Mucosa of rectum (tissue), 2 donors: ENCODE data around the gene EMC10.
"Not testable (repeated sequence)": the region's sequence is repeated elsewhere in the genome, so short reads cannot be mapped to it uniquely, and the experiment has no call there.

Source experiments
- H3K27ac ChIP-seq, 2 donors: one replicate each; pipeline ENCODE4 v1.7.0; 2013; ENCODE audit warnings: inconsistent platforms in 2 of 2, low read depth in 2 of 2, low read length in 2 of 2
- H3K27me3 ChIP-seq, 2 donors: one replicate each; pipeline ENCODE4 v1.7.0; 2013; ENCODE audit warnings: low read length in 2 of 2; ENCODE audit not compliant: control insufficient read depth in 2 of 2, insufficient read depth in 2 of 2
- H3K36me3 ChIP-seq, 2 donors: one replicate each; pipeline ENCODE4 v1.7.0; 2013; ENCODE audit warnings: low read length in 2 of 2; ENCODE audit not compliant: control insufficient read depth in 2 of 2, insufficient read depth in 2 of 2
- H3K4me1 ChIP-seq, 2 donors: one replicate each; pipeline ENCODE4 v1.7.0; 2013; ENCODE audit warnings: low read length in 2 of 2, mild to moderate bottlenecking in 1 of 2; ENCODE audit not compliant: control insufficient read depth in 2 of 2, insufficient read depth in 2 of 2
- H3K4me3 ChIP-seq, 2 donors: one replicate each; pipeline ENCODE4 v1.7.0; 2013; ENCODE audit warnings: low read length in 2 of 2
- H3K9ac ChIP-seq, 2 donors: one replicate each; pipeline ENCODE4 v1.7.0; 2013; ENCODE audit warnings: low read length in 2 of 2, low read depth in 1 of 2, mild to moderate bottlenecking in 1 of 2
- H3K9me3 ChIP-seq, 2 donors: one replicate each; pipeline ENCODE4 v1.7.0; 2013; ENCODE audit warnings: low read length in 2 of 2; ENCODE audit not compliant: control insufficient read depth in 2 of 2
- donor health status: healthy.
- donor health status: Normal muscosa, but diverticular disease.

The EMC10 gene

DNA sequence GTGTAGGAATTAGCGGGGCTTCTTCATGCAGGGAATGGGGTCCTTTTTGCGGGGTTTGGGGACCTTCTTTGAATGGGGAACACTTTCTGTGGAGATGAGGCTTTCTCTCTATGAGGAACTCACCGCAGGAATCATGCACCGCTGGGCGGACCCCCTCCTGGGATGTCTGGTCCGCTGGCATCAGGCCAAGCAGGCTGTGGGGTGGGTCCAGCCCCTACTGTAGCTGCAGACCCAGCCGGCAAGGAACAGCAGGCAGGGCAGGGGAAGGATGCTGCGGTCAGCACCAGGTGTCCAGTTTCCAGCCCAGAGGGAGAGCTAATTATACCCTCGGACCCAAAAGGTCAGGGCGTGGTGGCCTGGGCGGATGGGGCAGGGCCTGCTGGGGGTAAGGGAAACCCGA lies 41.8 kb upstream of the EMC10 start:
- Histone ChIP-seq H3K9ac (no peak overlapping the region), H3K4me1 (peaks cover 2 to 9% of the 10 kb centered on the region in 2 donors), H3K27me3 (peaks cover 11 to 12% of the 10 kb centered on the region in 2 donors), H3K9me3 (no peaks in the 10 kb centered on the region), H3K4me3 (no peak overlapping the region), H3K27ac (no peak overlapping the region), H3K36me3 (no peaks in the 10 kb centered on the region)

DNA sequence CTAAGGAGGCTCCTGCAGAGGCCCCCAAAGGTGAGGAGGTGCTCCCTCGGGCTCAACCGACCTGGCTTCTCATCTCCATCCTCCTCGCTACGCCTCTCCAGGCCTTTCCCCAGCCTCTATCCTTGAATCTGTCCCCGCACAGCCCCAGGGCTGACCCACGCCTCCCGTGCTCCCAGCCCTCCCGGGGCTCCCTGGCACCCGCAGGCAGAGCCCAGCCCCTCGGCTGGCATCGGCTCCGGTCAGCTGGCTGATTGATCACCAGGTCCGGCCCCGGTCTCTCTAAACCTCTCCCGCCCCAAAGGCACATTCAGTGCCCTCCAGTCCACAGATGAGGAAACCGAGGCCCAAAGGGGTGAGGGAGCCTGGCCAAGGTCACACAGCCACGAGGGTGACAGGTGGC lies 41.1 kb upstream of the EMC10 start:
- Histone ChIP-seq H3K4me3 (no peak overlapping the region), H3K27me3 (peaks cover 11 to 12% of the 10 kb centered on the region in 2 donors), H3K9me3 (no peaks in the 10 kb centered on the region), H3K36me3 (no peaks in the 10 kb centered on the region), H3K4me1 (peaks cover 2 to 9% of the 10 kb centered on the region in 2 donors), H3K9ac (no peak overlapping the region), H3K27ac (no peak overlapping the region)

DNA sequence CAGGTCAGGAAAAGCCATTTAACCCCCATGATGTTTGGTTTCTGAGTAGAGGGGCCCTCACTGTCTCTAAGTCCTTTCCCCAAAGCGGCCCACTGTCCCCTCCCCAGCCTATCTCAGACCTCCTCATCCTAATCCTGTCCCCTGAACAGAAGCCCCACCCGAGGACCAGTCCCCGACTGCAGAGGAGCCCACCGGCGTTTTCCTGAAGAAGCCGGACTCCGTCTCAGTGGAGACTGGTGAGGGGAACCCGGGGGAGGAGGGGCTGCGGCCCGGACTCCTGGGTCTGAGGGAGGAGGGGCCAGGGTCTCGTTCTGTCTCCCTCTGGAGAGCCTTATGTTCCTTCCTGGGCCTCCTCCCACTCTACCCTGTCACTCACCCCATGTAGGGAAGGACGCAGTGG lies 40.7 kb upstream of the EMC10 start:
- Histone ChIP-seq H3K4me1 (peaks cover 2 to 9% of the 10 kb centered on the region in 2 donors), H3K9ac (no peak overlapping the region), H3K27ac (no peak overlapping the region), H3K4me3 (no peak overlapping the region), H3K27me3 (peaks cover 10 to 11% of the 10 kb centered on the region in 2 donors), H3K9me3 (no peaks in the 10 kb centered on the region), H3K36me3 (no peaks in the 10 kb centered on the region)

DNA sequence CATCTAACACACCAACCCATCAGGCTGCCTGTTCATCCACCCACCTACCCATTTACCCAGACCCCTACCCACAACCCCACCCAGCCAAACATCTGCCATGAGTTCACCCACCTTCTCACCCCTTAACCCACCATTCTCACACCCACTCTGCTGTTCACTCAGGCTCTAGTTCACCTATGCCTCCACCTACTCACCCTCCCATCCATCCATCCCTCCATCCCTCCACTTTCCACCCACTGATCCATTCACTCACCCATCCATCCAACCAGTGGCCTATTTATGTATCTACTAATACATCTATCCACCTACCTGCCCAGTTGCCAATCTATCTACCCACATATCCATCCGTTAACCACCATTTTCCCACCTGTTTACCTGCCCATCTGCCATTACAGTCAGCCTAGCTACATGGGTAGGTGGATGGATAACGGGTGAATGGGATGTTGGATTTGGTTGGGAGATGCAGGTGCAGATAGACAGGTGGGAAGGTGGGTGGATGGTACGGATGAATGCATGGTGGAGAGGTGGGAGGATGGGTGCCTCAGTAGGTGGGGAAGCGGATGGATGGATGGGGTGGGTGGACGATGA lies 38.4 kb upstream of the EMC10 start:
- no peaks in the 10 kb centered on the region for H3K9me3 ChIP-seq
- H3K4me1 ChIP-seq, result no peaks in the 10 kb centered on the region
- H3K9ac ChIP-seq, result no peak overlapping the region
- peaks cover 0 to 5% of the 10 kb centered on the region in 2 donors for H3K27me3 ChIP-seq
- H3K27ac ChIP-seq, result no peak overlapping the region
- no peak overlapping the region for H3K4me3 ChIP-seq
- no peaks in the 10 kb centered on the region for H3K36me3 ChIP-seq

DNA sequence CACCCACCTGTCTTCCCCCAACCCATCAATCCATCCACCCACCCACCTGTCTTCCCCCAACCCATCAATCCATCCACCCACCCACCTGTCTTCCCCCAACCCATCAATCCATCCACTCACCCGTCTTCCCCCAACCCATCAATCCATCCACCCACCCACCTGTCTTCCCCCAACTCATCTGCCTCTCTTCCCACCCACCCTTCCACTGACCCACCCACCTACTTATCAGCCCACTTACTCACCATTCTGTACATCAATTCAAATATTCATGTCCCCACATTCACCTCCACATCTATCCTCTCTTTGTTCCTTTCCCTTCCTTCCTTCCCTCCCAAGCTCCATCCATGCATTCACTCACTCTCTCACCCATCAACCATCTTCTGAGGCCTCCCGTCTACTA lies 37.2 kb upstream of the EMC10 start:
- not testable (repeated sequence) for H3K36me3 ChIP-seq, H3K4me3 ChIP-seq, H3K9ac ChIP-seq, H3K27ac ChIP-seq, H3K9me3 ChIP-seq, H3K27me3 ChIP-seq, H3K4me1 ChIP-seq

DNA sequence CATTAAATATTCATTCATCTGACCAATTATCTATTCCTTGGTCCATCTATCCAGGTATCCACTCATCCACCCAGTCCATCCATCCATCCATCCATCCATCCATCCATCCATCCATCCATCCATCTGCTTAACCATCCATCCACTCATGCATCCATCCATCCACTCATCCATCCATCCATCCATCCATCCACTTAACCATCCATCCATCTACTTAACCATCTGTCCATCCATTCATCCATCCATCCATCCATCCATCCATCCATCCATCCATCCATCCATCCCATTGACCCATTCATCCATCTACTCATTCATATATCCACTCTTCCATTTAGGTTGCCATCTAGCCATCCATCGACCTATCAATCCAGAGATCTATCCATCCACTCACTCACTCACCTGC lies 32.2 kb upstream of the EMC10 start:
- Histone ChIP-seq H3K27me3 (no peaks in the 10 kb centered on the region), H3K9me3 (no peaks in the 10 kb centered on the region), H3K4me3 (no peak overlapping the region), H3K36me3 (no peaks in the 10 kb centered on the region), H3K4me1 (no peaks in the 10 kb centered on the region), H3K9ac (no peak overlapping the region), H3K27ac (no peak overlapping the region)

DNA sequence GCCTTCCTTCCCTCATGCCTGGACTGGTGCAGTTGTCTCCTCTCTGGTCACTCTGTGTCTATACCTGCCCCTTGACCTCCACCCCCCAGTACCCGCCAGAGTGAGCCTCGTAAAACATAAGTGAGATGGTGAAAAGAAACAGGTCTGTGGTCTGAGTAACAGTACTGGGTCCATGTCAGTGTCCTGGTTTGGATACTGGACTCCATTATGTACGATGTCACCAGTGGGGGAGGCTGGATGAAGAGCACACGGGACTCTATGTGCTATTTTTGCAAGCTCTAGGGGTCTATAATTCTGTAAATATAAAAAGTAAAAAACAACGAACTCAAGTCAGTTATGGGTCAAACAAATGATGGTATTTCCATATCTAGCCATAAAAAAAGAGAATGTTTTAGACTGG lies 29.3 kb upstream of the EMC10 start:
- no peaks in the 10 kb centered on the region for H3K36me3 ChIP-seq
- H3K27me3 ChIP-seq, result peaks cover 5 to 6% of the 10 kb centered on the region in 2 donors
- H3K4me1 ChIP-seq, result no peaks in the 10 kb centered on the region
- no peak overlapping the region for H3K9ac ChIP-seq
- no peak overlapping the region for H3K4me3 ChIP-seq
- no peaks in the 10 kb centered on the region for H3K9me3 ChIP-seq
- H3K27ac ChIP-seq, result no peak overlapping the region

DNA sequence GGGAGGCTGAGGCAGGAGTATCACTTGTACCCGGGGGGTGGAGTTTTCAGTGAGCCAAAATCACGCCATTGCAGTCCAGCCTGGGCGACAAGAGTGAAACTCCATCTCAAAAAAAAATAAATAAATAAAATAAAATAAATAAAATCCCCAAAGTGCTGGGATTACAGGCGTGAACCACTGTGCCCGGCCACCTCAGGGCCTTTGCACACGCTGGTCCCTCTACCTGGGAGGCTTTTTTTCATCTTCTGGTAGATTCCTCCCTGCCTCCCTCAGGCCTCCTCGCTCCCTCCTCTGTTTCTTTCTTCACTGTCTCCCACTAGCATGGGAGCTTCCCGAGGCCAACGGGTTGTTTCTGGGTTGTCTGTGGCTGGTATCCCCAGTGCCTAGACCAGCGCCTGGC lies 28.6 kb upstream of the EMC10 start:
- Histone ChIP-seq H3K27me3 (peaks cover 5 to 6% of the 10 kb centered on the region in 2 donors), H3K36me3 (no peaks in the 10 kb centered on the region), H3K4me1 (no peaks in the 10 kb centered on the region), H3K27ac (no peak overlapping the region), H3K9me3 (no peaks in the 10 kb centered on the region), H3K9ac (no peak overlapping the region), H3K4me3 (no peak overlapping the region)

DNA sequence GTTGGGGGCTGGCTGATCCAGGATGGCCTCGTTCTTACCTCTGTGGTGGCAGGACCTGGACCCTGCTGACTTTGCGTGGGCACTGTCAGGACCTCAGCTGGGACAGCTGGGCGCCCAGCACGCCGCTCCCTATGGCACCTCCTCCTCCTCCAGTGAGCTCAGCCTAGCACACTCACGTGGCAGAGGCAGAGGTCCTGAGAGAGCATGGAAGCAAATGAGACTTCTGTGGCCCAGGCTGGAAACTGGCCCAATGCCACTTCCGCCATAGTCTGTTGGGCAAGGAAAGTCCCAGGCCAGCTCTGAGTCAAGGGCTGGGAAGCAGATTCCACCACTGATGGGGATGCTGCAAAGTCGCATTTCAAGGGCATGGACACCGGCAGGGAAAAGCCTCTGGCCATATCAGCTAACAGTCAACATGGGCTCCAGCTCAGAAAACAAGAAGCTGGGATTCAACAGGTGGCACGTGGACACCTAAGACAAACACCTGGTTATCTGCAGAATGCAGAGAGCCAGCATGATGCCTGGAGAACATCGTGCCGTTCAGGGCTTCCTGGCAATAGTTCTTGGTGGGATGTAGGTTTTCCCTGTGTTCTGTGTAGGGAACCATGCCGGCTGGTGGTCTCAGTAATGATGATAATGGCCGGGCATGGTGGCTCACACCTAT lies 26.9 kb upstream of the EMC10 start:
- no peak overlapping the region for H3K27ac ChIP-seq
- H3K36me3 ChIP-seq, result no peaks in the 10 kb centered on the region

DNA sequence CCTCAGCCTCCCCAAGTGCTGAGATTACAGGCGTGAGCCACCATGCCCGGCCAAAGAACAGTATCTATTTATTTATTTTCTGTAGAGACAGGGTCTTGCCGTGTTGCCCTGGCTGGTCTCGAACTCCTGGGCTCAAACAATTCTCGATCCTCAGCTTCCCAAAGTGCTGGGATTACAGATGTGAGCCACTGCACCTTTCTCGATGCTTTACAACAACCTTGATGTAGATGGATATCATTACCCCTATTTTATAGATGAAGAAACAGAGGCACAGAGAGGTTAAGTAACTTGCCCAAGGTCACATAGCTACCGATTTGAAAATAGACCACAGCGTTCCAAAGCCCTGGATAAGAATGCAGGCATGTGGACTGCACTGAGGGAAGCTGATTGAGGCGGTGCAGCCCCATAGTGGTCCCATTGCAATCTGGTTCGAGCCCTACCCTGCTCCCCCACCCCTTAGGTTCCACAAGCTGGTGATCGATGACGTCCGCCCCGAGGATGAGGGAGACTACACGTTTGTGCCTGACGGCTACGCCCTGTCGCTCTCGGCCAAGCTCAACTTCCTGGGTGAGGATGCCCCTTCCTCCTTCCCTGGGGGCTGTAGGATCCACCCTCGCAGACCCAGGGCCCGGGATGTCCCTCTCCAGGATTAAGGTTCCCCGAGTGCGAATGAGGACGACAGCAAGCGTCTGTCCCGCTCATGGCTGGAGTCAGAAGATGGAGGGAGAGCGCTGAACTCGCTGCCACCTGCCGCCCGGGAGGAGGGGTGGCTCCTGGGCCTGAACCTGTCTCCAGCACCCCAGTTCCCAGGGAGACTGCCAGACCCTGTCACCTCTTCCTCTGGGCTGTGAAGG lies 25.7 kb upstream of the EMC10 start:
- Histone ChIP-seq H3K9ac (no peak overlapping the region), H3K27me3 (peaks cover 5 to 6% of the 10 kb centered on the region in 2 donors), H3K36me3 (no peaks in the 10 kb centered on the region), H3K9me3 (no peaks in the 10 kb centered on the region), H3K27ac (no peak overlapping the region), H3K4me1 (no peaks in the 10 kb centered on the region), H3K4me3 (no peak overlapping the region)

More for the DNA sequence above, 26.9 kb upstream of the EMC10 start:
- H3K27me3 ChIP-seq, result peaks cover 5 to 6% of the 10 kb centered on the region in 2 donors
- no peak overlapping the region for H3K9ac ChIP-seq
- H3K9me3 ChIP-seq, result no peaks in the 10 kb centered on the region
- no peaks in the 10 kb centered on the region for H3K4me1 ChIP-seq
- H3K4me3 ChIP-seq, result no peak overlapping the region
